Measurements from ENCODE around the gene C5. TPM values are rescaled to one million over a fixed set of nuclear protein-coding genes. Genes with fewer than 3 reads are reported as not detected.

The C5 gene
- total and polyA plus RNA-seq, 2 experiments from 2014 or later = 0.31 TPM; not detected in 1

- ATAC-seq (no peak), DNase-seq (ENCODE audit: low spot score) (no peak)
- no peaks in the 10 kb centered on the region for H3K79me2 ChIP-seq (replicated peaks; ENCODE audit: insufficient read depth)
- no peaks in the 10 kb centered on the region for H3K9me2 ChIP-seq (ENCODE audit: insufficient read depth)
- Mint-ChIP-seq H3K9me3 (0 out of 3 replicates have a peak, but pooled peaks cover 4% of the 10 kb centered on the region), H3K4me3 (no peak overlapping the region), H3K27me3 (ENCODE audit: insufficient read depth, low read depth, poor library complexity) (peaks cover 15% of the 10 kb centered on the region), H3K27ac (no peak overlapping the region), H3K36me3 (ENCODE audit: low read depth) (0 out of 3 replicates have a peak, but pooled peaks cover 4% of the 10 kb centered on the region), H3K4me1 (peaks cover 52% of the 10 kb centered on the region)
- no peaks in the 10 kb centered on the region for H3F3A ChIP-seq (replicated peaks; ENCODE audit: low read depth)
- TF ChIP-seq ZNF114 (CRISPR knock-in tag; IDR thresholded peaks at IDR 0.05) (no peak), EZH2phosphoT487 (IDR thresholded peaks at IDR 0.05; ENCODE audit: unreplicated experiment) (no peak), EZH2 (IDR thresholded peaks at IDR 0.05; ENCODE audit: low read depth, unreplicated experiment) (no peak), ZNF331 (CRISPR knock-in tag; IDR thresholded peaks at IDR 0.05; ENCODE audit: low read depth) (no peak), POLR2AphosphoS5 (IDR thresholded peaks at IDR 0.05; ENCODE audit: low read depth) (no peak)
- no peaks in the 10 kb centered on the region for H3K27me3 ChIP-seq (ENCODE audit: insufficient read depth)
- peaks cover 30% of the 10 kb centered on the region for H3K4me1 ChIP-seq (ENCODE audit: insufficient read depth)
- no peaks in the 10 kb centered on the region for H4K20me1 ChIP-seq (replicated peaks; ENCODE audit: insufficient read depth)
- H3K27ac ChIP-seq (ENCODE audit: low read depth) = no peak overlapping the region
- no peak overlapping the region for H3K4me3 ChIP-seq
- H3K36me3 ChIP-seq (ENCODE audit: insufficient read depth) = no peaks in the 10 kb centered on the region
- H3K4me2 ChIP-seq = no peak overlapping the region
- H2AFZ ChIP-seq = no peak overlapping the region
Measured at GRCh38 chr9:120915854-120916470, 134.1 kb downstream of the C5 start.

- no peaks in the 10 kb centered on the region for H3F3A ChIP-seq (replicated peaks; ENCODE audit: low read depth)
- H3K4me1 ChIP-seq (ENCODE audit: insufficient read depth) = peaks cover 20% of the 10 kb centered on the region
- H3K4me3 ChIP-seq = no peak overlapping the region
- Mint-ChIP-seq H3K4me1 (peaks cover 45% of the 10 kb centered on the region), H3K4me3 (no peak overlapping the region), H3K27ac (no peak overlapping the region), H3K36me3 (ENCODE audit: low read depth) (0 out of 3 replicates have a peak, but pooled peaks cover 4% of the 10 kb centered on the region), H3K27me3 (ENCODE audit: insufficient read depth, low read depth, poor library complexity) (peaks cover 12% of the 10 kb centered on the region), H3K9me3 (0 out of 3 replicates have a peak, but pooled peaks cover 4% of the 10 kb centered on the region)
- no peak overlapping the region for H3K4me2 ChIP-seq
- no peaks in the 10 kb centered on the region for H3K36me3 ChIP-seq (ENCODE audit: insufficient read depth)
- no peak overlapping the region for H2AFZ ChIP-seq
- no peaks in the 10 kb centered on the region for H3K27me3 ChIP-seq (ENCODE audit: insufficient read depth)
- no peak overlapping the region for H3K27ac ChIP-seq (ENCODE audit: low read depth)
- no peak for ATAC-seq
- H3K79me2 ChIP-seq (replicated peaks; ENCODE audit: insufficient read depth) = no peaks in the 10 kb centered on the region
- H3K9me2 ChIP-seq (ENCODE audit: insufficient read depth) = no peaks in the 10 kb centered on the region
- H4K20me1 ChIP-seq (replicated peaks; ENCODE audit: insufficient read depth) = no peaks in the 10 kb centered on the region
- DNase-seq (ENCODE audit: low spot score) = no peak
- TF ChIP-seq ETS1 (IDR thresholded peaks at IDR 0.05) = no peak
- TF ChIP-seq ZNF462 (CRISPR knock-in tag; IDR thresholded peaks at IDR 0.05) = no peak
- no peak for TF ChIP-seq ZNF331 (CRISPR knock-in tag; IDR thresholded peaks at IDR 0.05; ENCODE audit: low read depth)
- no peak for TF ChIP-seq EZH2 (IDR thresholded peaks at IDR 0.05; ENCODE audit: low read depth, unreplicated experiment)
- TF ChIP-seq CTCF (conservative IDR thresholded peaks at IDR 0.05; ENCODE audit: low read depth in 2 of 2) = no peak
- TF ChIP-seq ZNF114 (CRISPR knock-in tag; IDR thresholded peaks at IDR 0.05) = no peak
- no peak for TF ChIP-seq POLR2AphosphoS5 (IDR thresholded peaks at IDR 0.05; ENCODE audit: low read depth)
Measured at GRCh38 chr9:120914953-120915352, 135.1 kb downstream of the C5 start.

Data from GM23338 (cell line).